Subcutaneous adipose tissue (tissue), 4 donors: Measurements from ENCODE around the gene NFIX. TPM values are rescaled to one million over a fixed set of nuclear protein-coding genes. Genes with fewer than 3 reads are reported as not detected.

Source experiments
- CTCF ChIP-seq: fragments of 450-650 bp; IDR thresholded peaks from one replicate; pipeline ENCODE4 v1.5.1; 2016; ENCODE audit warnings: low read depth, mild to moderate bottlenecking, control low read depth, antibody characterized with exemption, moderate library complexity
- total RNA-seq, 4 donors: library from RNA; depleted of rRNA; stranded (reverse); fragments of >200 nt; gene quantifications; one replicate each; pipeline ENCODE4 v1.1.0, GENCODE V29; 2016

Gene NFIX
- total RNA-seq, 4 donors from 2014 or later = 32.8 to 102 (median 47.0) TPM

- TF ChIP-seq CTCF = no peak
Observed at GRCh38 chr19:13068085-13068846, 73.0 kb downstream of the NFIX start.

GRCh38 chr19:13069415-13070359, 74.4 kb downstream of the NFIX start:
- TF ChIP-seq CTCF = no peak

- TF ChIP-seq CTCF = no peak
Observed at GRCh38 chr19:13070425-13071140, 75.3 kb downstream of the NFIX start.

DNA sequence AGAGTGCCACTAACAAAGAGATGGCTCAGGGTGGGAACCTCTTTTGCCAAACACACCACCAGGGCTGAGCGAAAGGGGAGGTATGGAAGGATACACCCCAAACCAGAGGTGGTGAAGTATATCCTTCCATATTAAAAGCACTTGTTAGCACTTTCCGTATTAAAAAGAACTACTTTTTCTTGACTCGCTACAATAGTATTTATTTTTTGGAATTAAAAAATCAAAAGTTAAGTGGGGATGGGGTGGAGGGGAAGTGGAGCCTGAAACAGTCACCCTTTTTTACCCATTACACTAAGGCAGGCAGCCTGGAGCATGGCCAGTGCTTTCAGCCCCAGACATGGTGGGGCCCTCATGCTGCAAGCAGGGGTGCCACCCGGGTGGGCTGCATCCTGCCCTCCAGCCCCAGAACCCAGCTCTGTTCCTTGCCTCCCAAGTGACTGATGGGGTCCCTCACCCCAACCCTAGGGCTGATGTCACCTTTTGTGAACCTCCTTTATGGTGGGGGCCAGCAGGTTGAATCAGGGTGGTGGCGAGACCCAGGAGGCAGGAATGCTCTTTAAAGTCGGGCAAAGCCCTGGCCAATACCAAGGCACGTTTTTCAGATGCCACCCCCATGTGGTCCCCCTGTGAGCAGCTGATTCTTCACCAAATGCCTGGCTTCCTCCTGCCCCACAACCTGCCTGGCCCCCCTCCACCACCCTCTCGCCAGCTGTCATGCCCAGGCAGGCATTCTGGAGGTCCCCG, 76.3 kb downstream of the NFIX start:
- no peak for TF ChIP-seq CTCF

- TF ChIP-seq CTCF = no peak
Observed at GRCh38 chr19:13072188-13072908, 77.1 kb downstream of the NFIX start.

- TF ChIP-seq CTCF = no peak
Observed at GRCh38 chr19:13073263-13073662, 78.0 kb downstream of the NFIX start.
